HG02840 (cell line): ENCODE results near the gene NT5DC3.

Experiments used
- ATAC-seq: cut with Tn5 transposase; IDR thresholded peaks from one replicate; pipeline ENCODE4 v1.9.1; 2021; ENCODE audit warnings: mild to moderate bottlenecking, moderate library complexity, moderate number of reproducible peaks; ENCODE audit not compliant: unreplicated experiment, low FRiP score

Gene NT5DC3

GRCh38 chr12:103791350-103791920 lies 49.6 kb downstream of the NT5DC3 start:
- ATAC-seq, result no peak

DNA sequence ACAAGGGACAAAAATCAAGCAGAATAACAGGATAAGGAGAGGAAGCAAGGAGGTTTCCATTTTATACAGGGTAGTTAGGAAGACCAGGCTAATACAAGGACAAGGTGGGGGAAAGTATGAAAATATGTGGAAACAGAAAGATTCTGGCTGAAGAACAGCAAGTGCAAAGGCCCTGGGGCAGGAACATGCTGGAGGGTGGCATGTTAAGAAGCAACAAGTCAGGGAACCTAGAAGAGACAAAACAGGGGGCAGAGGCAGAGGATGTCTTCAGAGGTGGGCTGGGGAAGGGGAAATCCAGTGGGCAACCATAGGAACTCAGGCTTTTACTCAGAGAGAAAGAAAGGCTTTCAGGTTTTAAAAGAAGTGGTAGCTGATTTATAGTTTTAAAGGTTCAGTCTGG lies 54.8 kb downstream of the NT5DC3 start:
- no peak for ATAC-seq

DNA sequence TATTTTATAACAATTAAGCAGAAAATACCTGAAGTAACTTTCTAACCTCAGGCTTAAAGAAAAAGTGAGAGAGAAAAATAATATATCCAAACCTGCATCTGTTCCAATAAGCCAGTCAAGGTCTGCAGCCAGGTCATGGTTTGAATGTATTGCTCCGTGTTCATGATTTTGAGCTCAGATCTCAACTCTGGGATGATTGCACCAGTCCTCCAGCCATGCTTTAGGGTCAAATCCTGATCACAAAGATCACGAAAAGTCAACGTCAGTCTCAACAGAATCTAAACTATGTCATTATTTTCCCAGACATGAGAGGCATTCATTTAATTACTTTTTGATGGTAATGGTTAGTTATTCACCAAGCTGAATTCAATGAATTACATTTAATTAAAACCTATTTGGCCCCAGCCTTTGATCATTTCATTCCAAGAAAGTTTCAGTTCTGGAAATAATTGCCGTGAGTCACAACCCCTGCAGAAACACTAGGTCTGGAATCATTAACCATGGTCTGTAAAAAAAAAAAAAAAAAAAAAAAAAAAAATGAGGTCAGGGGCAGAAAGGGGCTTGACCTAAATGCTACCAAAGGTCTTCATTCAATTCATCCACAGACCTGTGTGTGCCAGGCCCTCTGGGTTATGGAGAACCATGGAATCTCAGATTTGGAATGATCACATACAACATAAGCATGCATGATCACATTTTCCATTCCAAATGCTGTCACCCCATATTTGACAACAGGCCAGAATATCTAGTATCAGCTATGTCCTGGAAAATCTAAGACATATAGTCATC lies 55.6 kb downstream of the NT5DC3 start:
- ATAC-seq, result no peak

DNA sequence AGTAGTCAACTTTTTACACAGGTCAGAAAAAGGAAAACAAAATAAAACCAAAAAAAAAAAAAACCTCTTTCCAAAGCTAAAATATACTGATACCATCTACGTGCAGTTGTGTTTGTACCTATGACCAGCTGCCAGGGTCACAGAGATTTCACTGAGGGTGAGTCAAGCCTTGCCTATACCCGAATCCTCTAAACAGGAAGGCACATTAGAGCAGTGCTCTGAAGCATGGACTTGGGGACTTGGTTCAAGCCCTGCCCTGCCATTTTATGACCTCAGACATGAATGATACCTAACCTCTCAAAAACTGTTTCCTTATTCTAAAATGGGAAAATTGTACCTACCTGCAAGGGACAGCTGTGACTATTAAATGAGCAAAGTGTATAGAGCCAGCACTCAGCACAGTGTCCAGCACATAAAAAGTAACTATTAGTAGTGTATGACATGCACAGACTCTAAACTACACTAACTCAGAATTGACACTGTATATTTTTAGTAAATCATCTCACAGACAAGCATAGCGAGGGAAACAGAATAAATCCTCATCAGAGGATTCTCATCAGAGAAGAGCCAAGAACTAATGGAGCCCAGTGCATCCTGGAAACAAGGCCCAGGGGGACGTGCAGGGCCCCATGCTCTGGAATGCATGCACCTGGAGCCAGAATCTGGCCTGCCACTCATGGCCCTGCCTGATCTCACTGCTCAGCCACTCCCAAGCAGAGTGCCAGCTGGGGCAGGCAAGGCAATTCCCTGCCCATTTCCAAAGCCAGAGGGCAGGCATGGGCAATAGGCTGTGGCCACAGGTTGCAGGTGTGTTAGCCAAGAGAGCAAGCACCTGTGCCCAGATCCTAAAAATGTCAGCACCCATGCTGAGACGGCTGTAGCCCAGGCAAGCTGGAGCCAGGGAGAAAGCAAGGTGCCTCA lies 57.0 kb downstream of the NT5DC3 start:
- no peak for ATAC-seq

DNA sequence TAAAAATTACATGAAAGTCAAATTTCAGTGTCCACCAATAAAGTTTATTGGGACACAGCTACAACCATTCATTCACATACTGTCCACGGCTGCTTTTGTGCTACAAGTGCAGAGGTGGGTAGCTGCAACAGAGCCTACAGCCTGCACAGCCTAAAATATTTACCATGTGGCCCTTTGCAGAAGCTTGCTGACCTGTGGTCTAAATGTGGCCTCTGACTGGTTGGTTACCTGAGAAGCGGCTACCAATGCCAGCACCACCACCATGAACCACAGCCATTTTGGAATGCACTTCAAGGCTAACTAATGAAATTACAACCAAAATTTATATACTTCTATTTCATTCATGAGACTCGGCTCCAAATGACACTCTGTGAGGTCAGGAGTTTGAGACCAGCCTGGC lies 58.6 kb downstream of the NT5DC3 start:
- no peak for ATAC-seq

DNA sequence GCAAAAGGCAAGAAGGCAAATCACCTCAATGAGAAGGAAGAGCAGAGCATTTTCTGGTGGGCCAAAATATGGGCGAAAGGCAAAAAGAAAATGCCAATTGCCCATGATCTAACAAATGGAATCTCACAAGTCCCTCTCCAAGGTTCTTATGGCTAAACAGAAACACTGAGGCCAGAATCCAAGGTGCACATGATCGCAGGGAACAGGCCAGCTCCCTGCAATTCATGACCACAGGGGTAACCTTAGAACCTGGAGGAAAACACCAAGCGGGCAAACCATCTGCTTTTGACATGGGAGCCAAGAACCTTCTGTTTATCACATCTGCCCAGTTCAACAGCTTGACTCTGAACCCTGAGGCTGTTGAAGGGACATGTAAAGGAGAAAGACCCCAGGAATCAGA lies 60.0 kb downstream of the NT5DC3 start:
- no peak for ATAC-seq

DNA sequence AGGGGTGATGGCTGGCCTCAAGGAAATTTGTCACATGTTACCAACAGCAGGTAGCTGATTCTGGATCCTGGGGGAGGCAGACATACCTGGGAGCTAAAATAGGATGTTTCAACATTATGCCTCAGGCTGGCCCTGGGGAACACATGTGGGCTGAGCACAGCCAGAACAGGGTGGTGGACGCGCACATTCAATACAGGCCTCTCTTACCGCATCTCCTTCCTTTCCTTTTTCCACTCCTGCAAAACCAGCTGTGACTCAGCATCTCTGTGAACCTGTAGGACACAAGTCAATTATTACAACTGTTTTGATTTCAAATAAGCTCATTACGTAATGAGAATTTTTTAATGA lies 61.0 kb downstream of the NT5DC3 start:
- no peak for ATAC-seq

DNA sequence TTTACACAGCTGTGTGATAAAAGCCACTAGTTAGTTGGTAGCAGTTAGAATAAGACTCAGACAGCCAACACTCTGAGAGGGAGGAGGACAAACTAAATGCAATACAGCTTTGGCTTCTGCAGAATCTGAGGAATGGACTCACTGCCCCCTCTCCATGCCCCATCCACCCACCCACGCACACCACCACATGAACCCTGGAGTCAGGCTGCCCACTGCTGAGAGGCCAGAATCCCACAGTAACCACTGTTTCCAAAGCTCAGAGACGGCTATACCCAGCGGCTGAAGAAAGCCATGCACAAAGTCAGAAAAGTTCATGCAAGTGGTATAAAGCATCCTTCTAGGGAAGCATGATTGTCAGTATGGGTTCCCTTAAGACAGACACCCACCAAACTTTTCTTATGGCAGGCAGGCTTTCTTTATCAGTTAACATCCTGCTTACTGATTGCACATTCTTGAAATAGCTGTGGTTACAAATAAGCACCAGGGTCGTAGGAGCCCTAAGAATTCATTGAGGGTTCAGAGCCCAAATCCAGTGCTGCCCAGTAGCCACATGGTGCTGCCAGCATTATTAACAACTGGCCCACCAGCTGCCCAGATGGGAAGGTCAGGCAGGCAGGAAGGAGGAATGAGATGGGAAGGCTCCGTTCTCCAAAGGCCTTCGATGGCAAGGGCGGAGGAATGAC lies 61.5 kb downstream of the NT5DC3 start:
- ATAC-seq, result no peak

DNA sequence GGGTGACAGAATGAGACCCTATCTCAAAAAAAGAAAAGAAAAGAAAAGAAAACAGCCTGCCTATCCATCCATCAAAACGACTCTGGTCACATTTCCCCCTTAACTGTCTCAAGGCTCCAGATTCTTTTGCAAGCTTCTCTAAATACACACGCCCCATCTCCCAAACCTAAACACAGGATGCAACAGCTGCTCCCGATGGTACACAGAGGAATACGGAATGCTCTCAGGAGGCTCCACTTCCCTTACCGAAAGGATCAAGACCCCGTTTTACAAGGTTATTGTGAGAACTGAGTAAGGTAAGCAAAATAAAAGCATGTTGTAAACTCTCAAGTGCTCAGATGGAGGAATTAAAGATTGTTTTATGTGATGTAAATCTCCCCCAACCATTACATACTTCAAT lies 62.3 kb downstream of the NT5DC3 start:
- ATAC-seq, result no peak

GRCh38 chr12:103774977-103775560 lies 66.0 kb downstream of the NT5DC3 start:
- no peak for ATAC-seq

GRCh38 chr12:103773109-103773910 lies 67.7 kb downstream of the NT5DC3 start:
- ATAC-seq, result no peak

DNA sequence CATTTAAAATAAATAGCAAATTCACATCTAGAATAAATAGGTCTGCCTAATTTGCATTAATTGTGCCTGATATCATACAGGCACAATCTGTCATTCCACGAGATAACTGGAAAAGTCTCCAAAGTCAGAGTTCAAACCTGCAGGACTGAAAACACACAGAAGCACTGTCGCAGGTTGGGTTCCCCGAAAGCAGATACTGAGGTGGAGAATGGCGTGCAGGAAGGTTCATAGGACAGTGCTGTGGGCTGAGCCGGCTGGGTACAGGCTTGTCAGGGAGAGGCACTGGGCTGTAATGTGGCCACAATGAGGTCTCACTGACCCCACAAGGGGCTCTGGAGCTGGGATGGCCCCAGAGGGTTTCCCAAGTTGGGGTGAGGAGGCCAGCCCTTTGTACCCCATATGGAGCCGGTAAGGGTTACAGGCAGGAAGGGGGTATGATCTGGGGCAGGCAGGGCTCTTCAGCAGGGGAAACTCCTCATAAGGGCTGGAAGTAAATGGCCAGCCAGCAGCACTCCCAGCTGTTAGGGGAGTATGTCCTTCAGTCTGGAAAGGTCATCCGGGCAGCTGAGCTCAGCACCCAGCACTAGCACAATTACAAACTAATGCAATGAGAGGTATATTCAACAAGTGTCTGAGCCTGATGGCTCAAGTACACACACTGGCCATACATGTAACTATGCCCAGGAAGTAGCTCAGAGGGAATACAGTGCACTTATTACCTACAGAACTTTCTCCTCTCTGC lies 68.5 kb downstream of the NT5DC3 start:
- no peak for ATAC-seq

GRCh38 chr12:103771466-103771865 lies 69.6 kb downstream of the NT5DC3 start:
- ATAC-seq, result no peak

GRCh38 chr12:103769240-103769945 lies 71.6 kb downstream of the NT5DC3 start:
- no peak for ATAC-seq

DNA sequence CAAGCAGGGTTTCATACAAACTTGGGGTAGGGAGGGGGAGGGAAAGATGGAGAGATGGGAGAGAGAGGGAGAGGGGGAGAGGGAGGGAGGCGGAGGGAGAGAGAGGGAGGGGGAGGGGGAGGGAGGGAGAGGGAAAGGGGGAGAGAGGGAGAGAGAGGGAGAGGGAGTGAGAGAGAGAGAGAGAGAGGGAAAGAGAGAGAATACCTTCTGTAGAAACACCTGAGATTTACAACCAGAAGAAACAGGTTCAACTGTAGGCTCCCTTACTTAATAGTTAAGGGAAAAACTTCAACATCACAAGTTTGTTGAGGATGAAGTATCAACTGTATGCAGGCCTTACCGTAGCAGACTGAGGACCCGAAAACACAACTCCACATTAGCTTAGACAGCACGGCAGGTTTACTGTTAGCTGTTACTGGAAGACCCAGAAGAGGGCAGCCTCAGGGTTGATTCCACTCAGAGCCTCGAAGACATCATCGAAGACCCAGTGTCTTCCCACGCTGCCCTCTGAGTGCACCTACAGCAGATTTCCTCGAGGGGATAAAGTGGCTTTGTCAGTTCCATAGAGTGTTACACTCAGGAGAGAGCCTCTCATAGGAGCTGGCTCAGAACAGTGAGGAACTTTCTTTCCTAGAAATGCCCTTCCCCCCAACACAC lies 72.4 kb downstream of the NT5DC3 start:
- no peak for ATAC-seq

DNA sequence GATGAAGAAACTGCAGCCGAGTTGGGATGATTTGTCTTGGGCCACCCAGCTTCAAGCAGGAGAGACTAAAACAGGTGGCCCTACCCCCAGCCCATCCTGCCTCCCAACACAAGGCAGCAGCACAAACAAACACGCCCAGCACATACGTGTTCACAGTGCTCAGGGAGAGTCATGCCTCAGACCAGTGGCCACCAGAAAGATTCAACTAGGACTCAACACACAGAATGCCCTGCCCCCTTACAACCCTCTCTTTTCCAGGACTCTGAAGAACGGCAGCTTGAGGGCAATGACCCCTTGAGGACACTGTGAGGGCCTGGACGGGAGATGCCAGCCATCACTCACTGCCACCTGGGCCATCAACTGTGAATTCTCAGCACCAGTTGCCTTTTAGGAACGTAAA lies 75.0 kb downstream of the NT5DC3 start:
- ATAC-seq, result no peak

DNA sequence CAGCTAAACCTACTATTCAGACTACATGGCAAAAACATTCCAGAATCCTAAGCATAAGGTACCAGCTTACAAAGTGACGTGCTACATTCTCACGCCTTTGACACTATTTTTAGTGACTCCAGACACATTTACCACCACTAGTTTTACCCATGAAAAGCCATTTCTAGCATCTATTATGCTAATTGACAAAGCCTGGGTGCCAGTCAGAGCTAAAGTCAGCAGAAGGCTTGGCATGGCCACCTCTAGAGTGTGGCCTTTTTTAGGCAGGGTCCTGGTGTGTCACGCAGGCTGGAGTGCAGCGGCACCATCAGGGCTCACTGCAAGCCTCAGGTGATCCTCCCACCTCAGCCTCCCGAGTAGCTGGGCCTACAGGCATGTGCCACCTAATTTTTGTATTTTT lies 75.7 kb downstream of the NT5DC3 start:
- ATAC-seq, result no peak

DNA sequence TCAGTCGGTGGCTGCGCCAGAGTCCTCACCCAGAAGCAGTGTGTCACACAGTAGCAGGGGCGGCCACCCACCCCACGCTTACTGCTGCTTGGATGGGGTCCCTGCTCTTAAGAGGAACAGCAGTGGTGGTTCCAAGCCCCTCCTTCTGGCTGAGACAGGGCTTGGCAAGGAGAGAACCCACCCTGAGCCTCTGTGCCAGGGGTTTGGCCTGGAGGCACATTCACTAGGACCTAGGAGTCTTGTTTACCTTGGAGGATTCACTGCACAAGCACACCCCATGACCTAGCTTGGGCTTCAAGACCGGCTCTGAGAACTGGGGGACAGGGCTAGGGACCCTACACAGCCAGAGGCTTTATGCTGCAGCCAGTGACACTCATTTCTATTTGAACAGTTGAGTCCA lies 78.6 kb downstream of the NT5DC3 start:
- ATAC-seq, result no peak
